HEK293T (cell line): ENCODE data around the gene HIGD2A.

Experiments
- CTCF ChIA-PET: fragments of 350-600 bp; formaldehyde crosslinking; extraction: SDS; loops from one replicate; lab custom pipeline; 2021; ENCODE audit warnings: antibody characterized with exemption, inconsistent platforms; lab: Yijun Ruan, JAX
- POLR2A ChIA-PET: fragments of 350-600 bp; formaldehyde crosslinking; extraction: SDS; loops from one replicate; lab custom pipeline; 2020; ENCODE audit warnings: antibody characterized with exemption, inconsistent platforms; lab: Yijun Ruan, JAX
- DNase-seq: peaks from one replicate; pipeline ENCODE4 v3.0.0; 2012; ENCODE audit warnings: mixed read lengths; ENCODE audit errors: extremely low spot score
- ARNT ChIP-seq: fragments of 450-650 bp; IDR thresholded peaks from 2 replicates; pipeline ENCODE4 v1.6.1; 2017; ENCODE audit warnings: mild to moderate bottlenecking
- BHLHE40 ChIP-seq: fragments of 450-650 bp; IDR thresholded peaks from 2 replicates; pipeline ENCODE4 v1.6.1; 2016; ENCODE audit warnings: mild to moderate bottlenecking, moderate library complexity, borderline replicate concordance
- CTBP1 ChIP-seq: fragments of 450-650 bp; IDR thresholded peaks from 2 replicates; pipeline ENCODE4 v1.6.1; 2016; ENCODE audit warnings: borderline replicate concordance
- ELF4 ChIP-seq: fragments of 450-650 bp; IDR thresholded peaks from 2 replicates; pipeline ENCODE4 v1.6.1; 2017; ENCODE audit warnings: antibody characterized with exemption
- FOXA1 ChIP-seq: fragments of 450-650 bp; IDR thresholded peaks from 2 replicates; pipeline ENCODE4 v1.6.1; 2016; ENCODE audit warnings: mild to moderate bottlenecking
- FOXK2 ChIP-seq: fragments of 450-650 bp; IDR thresholded peaks from 2 replicates; pipeline ENCODE4 v1.6.1; 2016; ENCODE audit warnings: mild to moderate bottlenecking
- FOXM1 ChIP-seq: fragments of 450-650 bp; IDR thresholded peaks from 2 replicates; pipeline ENCODE4 v1.6.1; 2017; ENCODE audit warnings: mild to moderate bottlenecking, borderline replicate concordance
- HDGF ChIP-seq: fragments of 450-650 bp; IDR thresholded peaks from 2 replicates; pipeline ENCODE4 v1.6.1; 2017; ENCODE audit warnings: antibody characterized with exemption, borderline replicate concordance
- L3MBTL2 ChIP-seq: fragments of 450-650 bp; conservative IDR thresholded peaks from 2 replicates; pipeline ENCODE4 v1.6.1; 2016; ENCODE audit warnings: mild to moderate bottlenecking
- LEF1 ChIP-seq: fragments of 450-650 bp; IDR thresholded peaks from 2 replicates; pipeline ENCODE4 v1.6.1; 2017; ENCODE audit warnings: mild to moderate bottlenecking, borderline replicate concordance
- NFRKB ChIP-seq: fragments of 450-650 bp; IDR thresholded peaks from 2 replicates; pipeline ENCODE4 v1.6.1; 2016; ENCODE audit warnings: mild to moderate bottlenecking, moderate library complexity
- SP1 ChIP-seq: fragments of 450-650 bp; IDR thresholded peaks from 2 replicates; pipeline ENCODE4 v1.6.1; 2017
- SUZ12 ChIP-seq: fragments of 450-650 bp; IDR thresholded peaks from 2 replicates; pipeline ENCODE4 v1.6.1; 2016; ENCODE audit warnings: mild to moderate bottlenecking
- TARDBP ChIP-seq: fragments of 450-650 bp; IDR thresholded peaks from 2 replicates; pipeline ENCODE4 v1.6.1; 2016
- ZNF384 ChIP-seq: fragments of 450-650 bp; IDR thresholded peaks from 2 replicates; pipeline ENCODE4 v1.6.1; 2016
- TF ChIP-seq, protein P1 (sequence below): fragments of 450-650 bp; IDR thresholded peaks from 2 replicates; pipeline ENCODE4 v1.6.1; 2016

HIGD2A gene

DNA sequence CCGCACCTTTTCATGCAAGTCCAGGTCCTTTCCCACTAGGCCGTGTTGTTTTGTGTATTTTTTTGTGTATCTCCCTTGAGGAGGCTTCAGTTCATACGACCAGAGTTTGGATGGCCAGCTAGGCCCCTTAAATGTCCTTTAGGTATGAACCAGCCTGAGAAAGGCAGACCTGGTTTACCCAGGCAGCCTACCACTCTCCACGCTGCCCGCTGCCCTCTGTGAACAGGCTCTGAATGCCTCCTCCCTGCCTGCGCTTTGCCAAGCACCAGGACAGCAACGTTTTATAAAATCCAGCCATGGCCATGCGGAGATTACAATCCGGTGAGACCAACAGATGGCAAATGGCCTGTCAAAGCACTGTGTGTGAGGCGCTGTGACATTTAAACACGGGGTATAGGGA lies 28.4 kb downstream of the HIGD2A start:
- TF ChIP-seq, protein P1, sequence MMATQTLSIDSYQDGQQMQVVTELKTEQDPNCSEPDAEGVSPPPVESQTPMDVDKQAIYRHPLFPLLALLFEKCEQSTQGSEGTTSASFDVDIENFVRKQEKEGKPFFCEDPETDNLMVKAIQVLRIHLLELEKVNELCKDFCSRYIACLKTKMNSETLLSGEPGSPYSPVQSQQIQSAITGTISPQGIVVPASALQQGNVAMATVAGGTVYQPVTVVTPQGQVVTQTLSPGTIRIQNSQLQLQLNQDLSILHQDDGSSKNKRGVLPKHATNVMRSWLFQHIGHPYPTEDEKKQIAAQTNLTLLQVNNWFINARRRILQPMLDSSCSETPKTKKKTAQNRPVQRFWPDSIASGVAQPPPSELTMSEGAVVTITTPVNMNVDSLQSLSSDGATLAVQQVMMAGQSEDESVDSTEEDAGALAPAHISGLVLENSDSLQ = no peak
- no peak for TF ChIP-seq HDGF
- no peak for TF ChIP-seq ZNF384
- no peak for TF ChIP-seq FOXK2
- no peak for TF ChIP-seq SUZ12
- no peak for TF ChIP-seq FOXA1
- no peak for TF ChIP-seq LEF1
- TF ChIP-seq TARDBP = no peak
- no peak for TF ChIP-seq FOXM1
- no peak for TF ChIP-seq CTBP1
- TF ChIP-seq BHLHE40 = no peak
- TF ChIP-seq ARNT = no peak
- TF ChIP-seq SP1 = no peak
- TF ChIP-seq NFRKB = no peak
- TF ChIP-seq ELF4 = no peak
- TF ChIP-seq L3MBTL2 = no peak
- DNase-seq = no peak
- ChIA-PET POLR2A (interaction anchor here (0.6 to 2.4 kb wide), 6 partner anchors 28 to 126 kb away, joined by 3 to 12 read pairs (median 8); partner anchors contain the start of genes FAF2, HIGD2A, KIAA1191 and NOP16), CTCF (interaction anchor here (1.0 to 1.7 kb wide), 4 partner anchors 9 to 156 kb away, joined by 3 to 8 read pairs (median 4); partner anchors contain the start of gene FAF2)

DNA sequence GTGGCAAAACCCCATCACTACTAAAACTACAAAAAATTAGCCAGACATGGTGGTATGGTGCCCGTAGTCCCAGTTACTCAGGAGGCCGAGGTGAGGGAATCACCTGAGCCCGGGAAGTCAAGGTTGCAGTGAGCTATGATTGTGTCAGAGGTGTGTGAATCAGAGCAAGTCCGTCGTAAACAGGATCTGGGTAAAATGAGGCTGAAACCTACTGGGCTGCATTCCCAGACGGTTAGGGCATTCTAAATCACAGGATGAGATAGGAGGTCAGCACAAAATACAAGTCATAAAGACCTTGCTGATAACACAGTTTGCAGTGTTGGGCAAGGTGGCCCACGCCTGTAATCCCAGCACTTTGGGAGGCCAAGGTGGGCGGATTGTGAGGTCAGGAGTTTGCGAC lies 29.7 kb downstream of the HIGD2A start:
- ChIA-PET POLR2A (interaction anchor here (2.2 to 2.4 kb wide), 2 partner anchors 30 to 119 kb away, joined by 10 to 12 read pairs; partner anchors contain the start of genes FAF2 and RNF44), CTCF (interaction anchor here (0.6 to 1.3 kb wide), 3 partner anchors 30 to 155 kb away, joined by 3 to 4 read pairs (median 3); partner anchors contain the start of gene FAF2)
- no peak for DNase-seq
- no peak for TF ChIP-seq SP1
- no peak for TF ChIP-seq TARDBP
- TF ChIP-seq, protein P1 = no peak
- no peak for TF ChIP-seq ARNT
- no peak for TF ChIP-seq LEF1
- no peak for TF ChIP-seq ZNF384
- no peak for TF ChIP-seq HDGF
- TF ChIP-seq CTBP1 = no peak
- TF ChIP-seq ELF4 = no peak
- TF ChIP-seq FOXM1 = no peak
- TF ChIP-seq FOXK2 = no peak
- TF ChIP-seq FOXA1 = no peak
- no peak for TF ChIP-seq BHLHE40
- no peak for TF ChIP-seq L3MBTL2
- TF ChIP-seq SUZ12 = no peak
- no peak for TF ChIP-seq NFRKB

DNA sequence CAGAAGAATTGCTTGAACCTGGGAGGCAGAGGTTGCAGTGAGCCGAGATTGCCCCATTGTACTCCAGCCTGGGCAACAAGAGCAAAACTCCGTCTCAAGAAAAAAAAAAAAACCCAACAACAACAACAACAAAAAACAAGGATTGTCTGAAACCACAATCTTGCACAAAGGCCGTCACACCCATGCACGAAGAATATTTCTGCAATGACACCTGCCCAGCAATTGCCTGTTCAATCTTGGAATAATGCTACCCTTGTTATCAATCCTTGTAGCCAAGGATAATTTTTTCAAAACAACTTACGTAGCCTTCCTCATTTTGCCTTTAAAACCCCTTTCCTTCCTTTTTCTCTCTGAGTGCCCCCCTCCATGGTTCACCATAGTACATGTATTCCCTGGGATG lies 31.5 kb downstream of the HIGD2A start:
- DNase-seq = no peak
- no peak for TF ChIP-seq ELF4
- TF ChIP-seq ZNF384 = no peak
- no peak for TF ChIP-seq LEF1
- no peak for TF ChIP-seq SUZ12
- TF ChIP-seq TARDBP = no peak
- no peak for TF ChIP-seq FOXK2
- TF ChIP-seq SP1 = no peak
- no peak for TF ChIP-seq HDGF
- no peak for TF ChIP-seq CTBP1
- no peak for TF ChIP-seq FOXM1
- TF ChIP-seq, protein P1 = no peak
- no peak for TF ChIP-seq BHLHE40
- POLR2A ChIA-PET = no interaction called here
- CTCF ChIA-PET = no interaction called here

DNA sequence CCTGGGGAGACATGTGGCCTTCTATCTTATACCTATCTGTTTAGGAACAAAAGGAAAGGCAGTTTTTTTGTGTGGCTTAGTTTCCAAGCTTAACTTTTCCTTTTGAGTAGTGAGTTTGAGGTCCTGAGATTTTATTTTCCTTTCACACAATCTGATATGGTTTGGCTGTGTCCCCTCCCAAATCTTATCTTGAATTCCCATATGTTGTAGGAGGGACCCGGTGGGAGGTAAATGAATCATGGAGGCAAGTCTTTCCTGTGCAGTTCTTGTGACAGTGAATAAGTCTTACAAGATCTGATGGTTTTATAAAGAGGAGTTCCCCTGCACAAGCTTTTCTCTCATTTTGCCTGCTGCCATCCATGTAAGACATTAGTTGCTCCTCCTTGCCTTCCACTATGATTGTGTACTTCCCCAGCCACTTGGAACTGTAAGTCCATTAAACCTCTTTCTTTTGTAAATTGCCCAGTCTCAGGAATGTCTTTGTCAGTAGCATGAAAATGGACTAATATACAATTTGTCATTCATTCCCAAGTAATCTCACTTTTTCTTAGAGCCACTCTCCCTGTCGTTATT lies 32.5 kb downstream of the HIGD2A start:
- TF ChIP-seq L3MBTL2 = no peak
- TF ChIP-seq ARNT = no peak
- TF ChIP-seq FOXM1 = no peak
- TF ChIP-seq TARDBP = no peak
- TF ChIP-seq NFRKB = no peak
- TF ChIP-seq FOXK2 = no peak
- ChIA-PET POLR2A (interaction anchor here (1.4 kb wide), 1 partner anchor 27 kb away, joined by 5 read pairs; the partner anchor contains the start of gene FAF2), CTCF (no interaction called here)
- DNase-seq = no peak

DNA sequence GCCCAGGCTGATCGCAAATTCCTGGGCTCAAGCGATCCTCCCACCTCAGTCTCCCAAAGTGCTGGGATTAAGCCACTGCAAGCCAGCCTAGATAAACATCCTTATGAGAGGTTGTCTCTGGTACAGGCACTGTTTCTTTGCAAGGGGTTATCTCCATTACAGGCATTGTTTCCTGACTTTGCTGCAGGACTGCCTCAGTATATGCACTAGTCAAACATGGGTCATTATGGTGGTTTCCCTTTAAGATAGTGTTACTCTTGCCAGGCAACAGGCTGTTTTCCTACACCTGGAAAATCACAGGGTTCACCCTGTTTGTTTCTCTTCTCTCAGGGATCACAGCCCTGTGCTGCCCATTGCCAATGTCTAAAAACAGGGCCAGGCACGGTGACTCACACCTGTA lies 35.6 kb downstream of the HIGD2A start:
- ChIA-PET POLR2A (no interaction called here), CTCF (no interaction called here)
- DNase-seq = no peak
- TF ChIP-seq FOXM1 (no peak), SUZ12 (no peak), ZNF384 (no peak), LEF1 (no peak), BHLHE40 (no peak)

DNA sequence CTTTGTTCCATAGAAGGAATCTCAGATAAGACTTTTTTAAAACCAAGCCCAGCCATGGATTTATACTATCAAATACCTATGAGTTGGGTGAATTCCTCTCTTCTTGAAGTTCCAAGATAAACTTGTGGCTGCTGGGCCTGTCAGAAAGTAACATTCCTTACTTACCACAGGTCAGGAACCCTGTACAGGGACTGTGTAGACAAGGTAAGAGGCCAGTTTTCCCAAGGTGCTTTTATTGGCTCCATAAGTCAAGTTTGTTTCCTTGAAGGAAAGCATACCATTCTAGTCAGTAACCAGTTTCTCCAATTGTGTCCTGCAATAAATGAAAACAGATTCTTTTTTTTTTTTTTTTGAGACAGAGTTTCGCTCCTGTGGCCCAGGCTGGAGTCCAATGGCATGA lies 36.6 kb downstream of the HIGD2A start:
- POLR2A ChIA-PET = no interaction called here
- CTCF ChIA-PET = interaction anchor here (1.4 kb wide), 1 partner anchor 8 kb away, joined by 3 read pairs; no protein-coding TSS in a partner anchor
- no peak for DNase-seq
- TF ChIP-seq, protein P1 = no peak
- TF ChIP-seq NFRKB = no peak
